HepG2 (cell line): ENCODE results near the gene SEPTIN5. TPM values are rescaled to one million over a fixed set of nuclear protein-coding genes. Genes with fewer than 3 reads are reported as not detected.

ENCODE experiments used
- ARID4A ChIP-seq: sonication (generic); formaldehyde crosslinking; IDR thresholded peaks from 2 replicates; pipeline ENCODE4 v1.5.0; 2020; ENCODE audit warnings: mild to moderate bottlenecking, missing genetic modification reagents, borderline replicate concordance
- ARNT2 ChIP-seq: sonication (generic); formaldehyde crosslinking; IDR thresholded peaks from 2 replicates; pipeline ENCODE4 v1.8.0; 2022; ENCODE audit warnings: mild to moderate bottlenecking, low read depth, missing genetic modification reagents, moderate library complexity
- CBFB ChIP-seq: sonication (generic); formaldehyde crosslinking; IDR thresholded peaks from 2 replicates; pipeline ENCODE4 v1.4.0; 2020; ENCODE audit warnings: missing genetic modification reagents
- MBD4 ChIP-seq: IDR thresholded peaks from 2 replicates; pipeline ENCODE4 v1.6.1; 2012; ENCODE audit warnings: low read length, inconsistent platforms, borderline replicate concordance
- NFE2 ChIP-seq: sonication (generic); formaldehyde crosslinking; IDR thresholded peaks from 2 replicates; pipeline ENCODE4 v1.4.0; 2020; ENCODE audit warnings: missing genetic modification reagents
- SAFB2 ChIP-seq: sonication (generic); formaldehyde crosslinking; IDR thresholded peaks from 2 replicates; pipeline ENCODE4 v1.5.1; 2020; ENCODE audit warnings: missing genetic modification reagents, low read depth, mild to moderate bottlenecking, borderline replicate concordance
- SCMH1 ChIP-seq: sonication (generic); formaldehyde crosslinking; IDR thresholded peaks from 2 replicates; pipeline ENCODE4 v1.9.0; 2021; ENCODE audit warnings: missing genetic modification reagents, mild to moderate bottlenecking, borderline replicate concordance
- SETDB1 ChIP-seq: sonication (generic); formaldehyde crosslinking; IDR thresholded peaks from 2 replicates; pipeline ENCODE4 v1.5.1; 2020; ENCODE audit warnings: missing genetic modification reagents, mild to moderate bottlenecking, borderline replicate concordance
- SIN3A ChIP-seq: IDR thresholded peaks from 2 replicates; pipeline ENCODE4 v1.6.1; 2011; ENCODE audit warnings: low read depth, mild to moderate bottlenecking, control low read depth, low read length, borderline replicate concordance
- SMAD9 ChIP-seq: sonication (generic); formaldehyde crosslinking; IDR thresholded peaks from 2 replicates; pipeline ENCODE4 v1.5.1; 2020; ENCODE audit warnings: mild to moderate bottlenecking, missing genetic modification reagents
- SNAPC4 ChIP-seq: sonication (generic); formaldehyde crosslinking; IDR thresholded peaks from 2 replicates; pipeline ENCODE4 v1.4.0; 2020; ENCODE audit warnings: mild to moderate bottlenecking, missing genetic modification reagents
- STAG1 ChIP-seq: sonication (generic); formaldehyde crosslinking; IDR thresholded peaks from 2 replicates; pipeline ENCODE4 v1.4.0; 2020; ENCODE audit warnings: missing genetic modification reagents
- YEATS2 ChIP-seq: sonication (generic); formaldehyde crosslinking; IDR thresholded peaks from 2 replicates; pipeline ENCODE4 v1.4.0; 2020; ENCODE audit warnings: missing genetic modification reagents, borderline replicate concordance
- ZMAT5 ChIP-seq: sonication (generic); formaldehyde crosslinking; IDR thresholded peaks from 2 replicates; pipeline ENCODE4 v1.5.0; 2020; ENCODE audit warnings: mild to moderate bottlenecking, low read depth, missing genetic modification reagents, borderline replicate concordance
- ZNF414 ChIP-seq: sonication (generic); formaldehyde crosslinking; IDR thresholded peaks from 2 replicates; pipeline ENCODE4 v1.5.0; 2020; ENCODE audit warnings: missing genetic modification reagents
- ZNF451 ChIP-seq: sonication (generic); formaldehyde crosslinking; IDR thresholded peaks from 2 replicates; pipeline ENCODE4 v1.5.0; 2020; ENCODE audit warnings: mild to moderate bottlenecking, missing genetic modification reagents
- ZNF558 ChIP-seq: sonication (generic); formaldehyde crosslinking; IDR thresholded peaks from 2 replicates; pipeline ENCODE4 v1.9.0; 2022; ENCODE audit warnings: mild to moderate bottlenecking, missing genetic modification reagents, borderline replicate concordance
- ZNF562 ChIP-seq: sonication (generic); formaldehyde crosslinking; IDR thresholded peaks from 2 replicates; pipeline ENCODE4 v1.8.0; 2022; ENCODE audit warnings: missing genetic modification reagents, borderline replicate concordance
- ZNF761 ChIP-seq: sonication (generic); formaldehyde crosslinking; conservative IDR thresholded peaks from 2 replicates; pipeline ENCODE4 v1.4.0; 2020; ENCODE audit warnings: mild to moderate bottlenecking, missing genetic modification reagents
- polyA plus RNA-seq, 8 experiments: library from polyadenylated mRNA; depleted of rRNA in 3 of 8; stranded (reverse) in 7 of 8; unstranded in 1 of 8; fragments of >200 nt; fragmentation: Illumina TruSeq in 4 of 8; extraction: Trizol in 4 of 8; gene quantifications; 2 replicates each; pipeline versions ENCODE4 v1.2.1 to v1.2.3, GENCODE V29; 2011 to 2016; ENCODE audit warnings: low read depth in 4 of 8, missing spikeins in 1 of 8, mixed read lengths in 1 of 8; ENCODE audit not compliant: insufficient read depth in 1 of 8
- total RNA-seq, 5 experiments: library from RNA; depleted of rRNA; stranded (reverse); fragments of >200 nt; fragmentation: Illumina TruSeq; extraction: Trizol; gene quantifications; 2 replicates each; pipeline ENCODE4 v1.2.3, GENCODE V29; 2016; ENCODE audit warnings: low read depth in 1 of 5

SEPTIN5 gene
- total and polyA plus RNA-seq, 2 of the 13 experiments (the other 11 are each of a cell fraction or from before 2014, with no cell fraction given) = 0.33 TPM; not detected in 1

GRCh38 chr22:19723232-19723982, 9.1 kb downstream of the SEPTIN5 start, which contains the start of gene GP1BB (continued):
- TF ChIP-seq ARID4A (CRISPR knock-in tag) = peak; percentile 21; the same call in 1 of the 2 replicates
- no peak; the same call in 1 of the 2 replicates for TF ChIP-seq ZNF451 (CRISPR knock-in tag)
- no peak for TF ChIP-seq CBFB
- 0 out of 2 replicates have a peak, but pooled peaks have one; percentile 33 for TF ChIP-seq ARNT2
- no peak for TF ChIP-seq ZMAT5
- no peak; the same call in 1 of the 2 replicates for TF ChIP-seq ZNF761 (CRISPR knock-in tag)
- TF ChIP-seq MBD4 = no peak
- TF ChIP-seq SCMH1 = no peak
- no peak for TF ChIP-seq NFE2 (CRISPR knock-in tag)
- TF ChIP-seq ZNF558 = no peak; the same call in 1 of the 2 replicates
- no peak for TF ChIP-seq ZNF414
- TF ChIP-seq YEATS2 (CRISPR knock-in tag) = 0 out of 2 replicates have a peak, but pooled peaks have one; percentile 25
- TF ChIP-seq ZNF562 (CRISPR knock-in tag) = no peak
- no peak for TF ChIP-seq SIN3A
- TF ChIP-seq SNAPC4 (CRISPR knock-in tag) = no peak
- no peak for TF ChIP-seq STAG1 (CRISPR knock-in tag)
- no peak for TF ChIP-seq SAFB2
- TF ChIP-seq SETDB1 (CRISPR knock-in tag) = no peak
- no peak for TF ChIP-seq SMAD9
